IPS-20b (cell line): ENCODE data around the gene COMT.

ENCODE experiments used
- H3K27ac ChIP-seq: one replicate; pipeline ENCODE4 v1.5.1; 2013; ENCODE audit warnings: low read length
- H3K27me3 ChIP-seq: 2 replicates; pipeline ENCODE4 v1.6.1; 2013; ENCODE audit warnings: mild to moderate bottlenecking, low read length, inconsistent platforms; ENCODE audit not compliant: insufficient read depth
- H3K36me3 ChIP-seq: 2 replicates; pipeline ENCODE4 v1.6.1; 2013; ENCODE audit warnings: low read depth, mild to moderate bottlenecking, inconsistent platforms, low read length, moderate library complexity; ENCODE audit not compliant: insufficient read depth
- H3K4me1 ChIP-seq: 2 replicates; pipeline ENCODE4 v1.6.1; 2013; ENCODE audit warnings: mild to moderate bottlenecking, control low read depth, inconsistent platforms, low read length, moderate library complexity; ENCODE audit not compliant: insufficient read depth
- H3K4me3 ChIP-seq: 2 replicates; pipeline ENCODE4 v1.5.1; 2013; ENCODE audit warnings: mild to moderate bottlenecking, low read length, inconsistent platforms
- H3K9ac ChIP-seq: 2 replicates; pipeline ENCODE4 v1.6.1; 2013; ENCODE audit warnings: low read depth, mild to moderate bottlenecking, inconsistent platforms, low read length, moderate library complexity
- H3K9me3 ChIP-seq: 2 replicates; pipeline ENCODE4 v1.6.1; 2013; ENCODE audit warnings: mild to moderate bottlenecking, low read depth, low read length, inconsistent platforms; ENCODE audit not compliant: insufficient read depth

Gene COMT

DNA sequence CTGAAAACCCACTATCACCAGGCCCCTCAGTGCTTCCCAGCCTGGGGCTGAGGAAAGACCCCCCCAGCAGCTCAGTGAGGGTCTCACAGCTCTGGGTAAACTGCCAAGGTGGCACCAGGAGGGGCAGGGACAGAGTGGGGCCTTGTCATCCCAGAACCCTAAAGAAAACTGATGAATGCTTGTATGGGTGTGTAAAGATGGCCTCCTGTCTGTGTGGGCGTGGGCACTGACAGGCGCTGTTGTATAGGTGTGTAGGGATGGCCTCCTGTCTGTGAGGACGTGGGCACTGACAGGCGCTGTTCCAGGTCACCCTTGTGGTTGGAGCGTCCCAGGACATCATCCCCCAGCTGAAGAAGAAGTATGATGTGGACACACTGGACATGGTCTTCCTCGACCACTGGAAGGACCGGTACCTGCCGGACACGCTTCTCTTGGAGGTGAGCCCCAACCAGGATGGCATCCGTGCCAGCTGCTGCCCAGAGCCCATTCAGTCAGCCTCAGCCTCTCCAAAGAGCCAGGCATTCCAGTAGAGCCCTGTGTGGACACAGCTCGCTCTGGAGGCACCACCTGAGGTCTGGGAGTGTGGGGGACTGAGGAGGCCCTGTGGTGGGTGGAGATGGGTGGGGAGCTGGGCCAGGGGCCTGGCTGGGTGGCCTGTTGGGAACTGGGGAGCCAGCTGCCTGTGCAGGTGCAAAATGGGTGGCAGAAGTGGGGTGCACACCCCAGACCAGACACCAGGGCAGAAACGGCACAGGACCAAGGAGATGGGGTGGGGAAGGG is 22.5 kb downstream of the COMT start:
- Histone ChIP-seq H3K36me3 (peaks cover under 1% of the 10 kb centered on the region), H3K27ac (no peak overlapping the region), H3K4me1 (peaks cover 11% of the 10 kb centered on the region; the same call in 1 of the 2 replicates), H3K9ac (no peak overlapping the region), H3K27me3 (no peaks in the 10 kb centered on the region), H3K9me3 (no peaks in the 10 kb centered on the region), H3K4me3 (no peak overlapping the region)

DNA sequence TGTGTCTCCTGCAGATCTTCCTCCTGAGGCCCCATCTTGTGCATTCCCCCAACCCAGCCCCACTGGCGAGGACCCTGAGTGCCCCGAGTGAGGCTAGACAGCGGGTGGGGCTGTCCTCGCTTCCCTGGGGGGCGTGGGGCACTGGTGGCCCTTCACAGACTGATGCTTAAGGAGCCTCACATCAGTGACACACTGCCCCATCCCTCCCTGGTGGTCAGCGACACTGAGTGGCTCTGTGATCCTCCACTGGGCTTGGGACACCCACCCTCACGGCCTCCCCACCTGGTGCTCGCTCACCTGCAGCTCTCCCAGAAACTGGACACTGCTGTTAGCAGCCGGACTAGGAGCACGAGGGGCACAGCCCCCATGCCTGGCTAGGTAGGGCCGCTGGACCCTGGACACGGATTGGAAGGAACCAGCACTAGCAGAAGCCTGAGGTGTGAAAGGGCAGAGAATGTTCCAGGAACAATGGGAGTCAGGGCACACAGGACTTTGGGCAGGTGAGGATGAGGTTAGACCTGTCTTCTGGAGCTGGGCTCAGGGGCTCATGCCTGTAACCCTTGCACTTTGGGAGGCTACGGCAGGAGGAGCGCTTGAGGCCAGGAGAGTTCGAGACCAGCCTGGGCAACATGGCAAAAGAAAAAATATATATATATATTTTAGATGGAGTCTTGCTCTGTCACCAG is 23.3 kb downstream of the COMT start:
- H3K9ac ChIP-seq, result no peak overlapping the region
- no peaks in the 10 kb centered on the region for H3K9me3 ChIP-seq
- no peak overlapping the region for H3K4me3 ChIP-seq
- H3K4me1 ChIP-seq, result peaks cover 10% of the 10 kb centered on the region; the same call in 1 of the 2 replicates
- no peaks in the 10 kb centered on the region for H3K27me3 ChIP-seq
- no peak overlapping the region for H3K27ac ChIP-seq
- peaks cover 8% of the 10 kb centered on the region for H3K36me3 ChIP-seq

DNA sequence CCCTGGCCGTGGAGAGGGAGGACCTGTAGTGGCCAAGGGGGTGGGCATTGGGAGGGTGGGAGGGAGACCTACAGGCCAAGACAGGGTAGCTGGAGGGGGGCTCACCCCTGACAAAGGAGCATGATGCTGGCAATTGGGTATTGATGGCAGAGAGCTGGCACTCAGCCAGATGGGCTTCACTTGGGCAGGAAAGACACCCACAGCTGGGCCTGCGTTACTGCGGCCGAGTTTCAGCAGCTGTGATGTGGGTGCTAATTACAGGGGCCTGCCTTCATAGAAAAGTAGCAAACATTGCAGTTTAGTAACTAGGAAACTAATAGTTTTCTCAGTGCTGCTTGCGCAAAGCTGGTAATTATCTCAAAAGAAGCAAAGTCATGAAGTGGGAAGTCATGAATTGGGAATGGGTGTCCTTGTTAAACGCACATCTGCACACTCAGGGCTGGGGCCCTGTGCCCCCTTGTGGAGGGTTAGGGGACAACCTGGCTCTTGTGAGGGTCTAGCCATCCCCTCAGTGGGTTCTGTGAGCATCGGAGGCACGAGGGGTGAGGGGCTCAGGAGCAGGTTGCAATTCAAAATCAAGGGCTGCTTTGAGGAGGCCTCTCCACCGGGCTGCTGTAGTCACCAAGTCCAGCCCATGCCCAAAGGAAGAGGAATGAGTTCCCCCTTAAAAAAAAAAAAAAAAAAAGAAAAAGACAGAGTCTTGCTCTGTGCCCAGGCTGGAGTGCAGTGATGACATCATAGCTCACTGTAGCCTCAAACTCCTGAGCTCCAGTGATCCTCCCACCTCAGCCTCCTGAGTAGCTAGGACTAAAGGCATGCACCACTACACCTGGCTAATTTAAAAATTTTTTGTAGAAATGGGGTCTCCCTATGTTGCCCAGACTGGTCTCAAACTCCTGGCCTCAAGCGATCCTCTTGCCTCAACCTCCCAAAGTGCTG is 24.5 kb downstream of the COMT start:
- Histone ChIP-seq H3K4me1 (peaks cover 6% of the 10 kb centered on the region; the same call in 1 of the 2 replicates), H3K36me3 (peaks cover 17% of the 10 kb centered on the region), H3K4me3 (no peak overlapping the region), H3K27me3 (no peaks in the 10 kb centered on the region), H3K27ac (no peak overlapping the region), H3K9ac (no peak overlapping the region), H3K9me3 (no peaks in the 10 kb centered on the region)

DNA sequence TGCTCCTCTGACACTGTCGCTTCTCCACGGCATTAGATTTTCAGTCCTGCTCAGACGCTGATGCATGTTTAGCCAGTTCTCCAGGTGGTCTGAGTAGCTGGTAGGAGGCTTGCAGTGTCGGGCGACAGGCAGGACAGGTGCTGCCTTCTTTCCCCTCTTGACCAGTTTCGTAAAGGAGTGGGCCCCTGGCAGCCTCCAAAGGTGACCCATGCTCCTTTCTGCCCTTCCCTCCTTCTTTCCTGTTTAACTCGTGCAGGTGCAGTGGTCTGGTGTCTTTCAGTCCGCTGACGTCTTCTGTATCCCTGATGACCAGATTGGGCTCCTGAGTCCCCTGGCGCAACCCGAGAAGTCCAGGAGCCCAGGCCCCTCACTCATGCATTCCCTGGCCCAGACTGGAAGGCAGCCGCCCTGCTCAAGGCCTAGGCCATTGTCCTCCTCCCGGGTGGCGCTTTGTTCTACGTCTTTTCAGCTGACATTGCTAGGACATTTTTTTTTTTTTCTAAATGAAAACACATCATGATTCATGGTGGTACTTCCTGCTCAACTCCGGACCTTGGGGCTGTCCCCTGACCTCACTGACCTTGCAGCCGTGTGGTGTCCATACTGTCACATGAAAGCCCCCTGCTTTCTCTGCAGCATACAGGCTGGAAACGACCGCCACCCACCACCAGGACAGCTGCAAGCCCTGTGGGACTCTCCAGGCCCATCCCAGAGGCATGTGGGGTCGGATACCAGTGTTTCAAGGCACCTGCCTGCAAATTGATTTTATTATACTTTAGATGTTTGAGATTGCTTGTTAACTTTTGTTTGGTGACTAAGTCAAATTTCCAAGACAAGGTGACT is 25.6 kb downstream of the COMT start:
- H3K4me3 ChIP-seq, result no peak overlapping the region
- no peak overlapping the region for H3K27ac ChIP-seq
- H3K36me3 ChIP-seq, result peaks cover 26% of the 10 kb centered on the region
- no peak overlapping the region for H3K9ac ChIP-seq
- no peaks in the 10 kb centered on the region for H3K27me3 ChIP-seq
- peaks cover 6% of the 10 kb centered on the region; the same call in 1 of the 2 replicates for H3K4me1 ChIP-seq
- H3K9me3 ChIP-seq, result no peaks in the 10 kb centered on the region

DNA sequence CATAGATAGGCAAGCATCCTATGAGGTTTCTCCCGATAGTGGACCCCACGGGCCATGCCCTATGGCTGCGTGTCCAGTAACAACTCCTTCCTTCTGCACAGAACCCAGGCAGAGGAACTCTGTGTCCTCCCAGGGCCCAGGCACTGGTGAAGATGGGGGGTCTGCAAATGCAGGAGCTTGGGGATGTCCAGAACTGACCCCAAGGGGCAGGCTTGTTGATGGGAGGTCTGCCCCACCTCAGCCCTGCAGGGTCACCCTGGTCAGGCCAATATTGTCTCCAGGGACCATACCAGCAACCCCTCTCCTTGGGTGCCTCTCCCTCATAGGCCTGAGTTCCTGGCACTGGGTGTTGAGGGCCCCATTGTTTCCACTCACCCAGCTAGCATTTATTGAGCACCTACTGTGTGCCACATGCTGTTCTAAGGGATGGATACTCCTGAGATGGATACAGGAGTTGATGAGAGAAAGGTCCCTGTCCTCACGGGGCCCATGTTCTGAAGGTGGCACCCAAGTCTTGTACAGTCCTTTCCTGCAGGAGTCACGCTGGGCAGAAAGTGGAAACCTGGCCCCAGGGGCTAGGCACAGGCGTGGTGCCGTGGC is 26.4 kb downstream of the COMT start:
- Histone ChIP-seq H3K36me3 (peaks cover 33% of the 10 kb centered on the region), H3K4me1 (0 out of 2 replicates have a peak, but pooled peaks cover 3% of the 10 kb centered on the region), H3K9ac (no peak overlapping the region), H3K27ac (no peak overlapping the region), H3K9me3 (no peaks in the 10 kb centered on the region), H3K4me3 (no peak overlapping the region), H3K27me3 (no peaks in the 10 kb centered on the region)

DNA sequence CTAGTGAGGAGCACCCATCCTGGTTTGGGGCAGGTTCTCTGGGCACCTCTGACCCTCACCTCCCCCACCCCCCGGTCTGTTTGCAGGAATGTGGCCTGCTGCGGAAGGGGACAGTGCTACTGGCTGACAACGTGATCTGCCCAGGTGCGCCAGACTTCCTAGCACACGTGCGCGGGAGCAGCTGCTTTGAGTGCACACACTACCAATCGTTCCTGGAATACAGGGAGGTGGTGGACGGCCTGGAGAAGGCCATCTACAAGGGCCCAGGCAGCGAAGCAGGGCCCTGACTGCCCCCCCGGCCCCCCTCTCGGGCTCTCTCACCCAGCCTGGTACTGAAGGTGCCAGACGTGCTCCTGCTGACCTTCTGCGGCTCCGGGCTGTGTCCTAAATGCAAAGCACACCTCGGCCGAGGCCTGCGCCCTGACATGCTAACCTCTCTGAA is 26.9 kb downstream of the COMT start:
- Histone ChIP-seq H3K9ac (no peak overlapping the region), H3K27ac (no peak overlapping the region), H3K4me1 (0 out of 2 replicates have a peak, but pooled peaks cover 2% of the 10 kb centered on the region), H3K4me3 (no peak overlapping the region), H3K9me3 (no peaks in the 10 kb centered on the region), H3K36me3 (peaks cover 37% of the 10 kb centered on the region), H3K27me3 (no peaks in the 10 kb centered on the region)

DNA sequence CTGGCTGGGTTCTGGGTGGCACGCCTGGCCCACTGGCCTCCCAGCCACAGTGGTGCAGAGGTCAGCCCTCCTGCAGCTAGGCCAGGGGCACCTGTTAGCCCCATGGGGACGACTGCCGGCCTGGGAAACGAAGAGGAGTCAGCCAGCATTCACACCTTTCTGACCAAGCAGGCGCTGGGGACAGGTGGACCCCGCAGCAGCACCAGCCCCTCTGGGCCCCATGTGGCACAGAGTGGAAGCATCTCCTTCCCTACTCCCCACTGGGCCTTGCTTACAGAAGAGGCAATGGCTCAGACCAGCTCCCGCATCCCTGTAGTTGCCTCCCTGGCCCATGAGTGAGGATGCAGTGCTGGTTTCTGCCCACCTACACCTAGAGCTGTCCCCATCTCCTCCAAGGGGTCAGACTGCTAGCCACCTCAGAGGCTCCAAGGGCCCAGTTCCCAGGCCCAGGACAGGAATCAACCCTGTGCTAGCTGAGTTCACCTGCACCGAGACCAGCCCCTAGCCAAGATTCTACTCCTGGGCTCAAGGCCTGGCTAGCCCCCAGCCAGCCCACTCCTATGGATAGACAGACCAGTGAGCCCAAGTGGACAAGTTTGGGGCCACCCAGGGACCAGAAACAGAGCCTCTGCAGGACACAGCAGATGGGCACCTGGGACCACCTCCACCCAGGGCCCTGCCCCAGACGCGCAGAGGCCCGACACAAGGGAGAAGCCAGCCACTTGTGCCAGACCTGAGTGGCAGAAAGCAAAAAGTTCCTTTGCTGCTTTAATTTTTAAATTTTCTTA is 27.8 kb downstream of the COMT start:
- no peaks in the 10 kb centered on the region for H3K27me3 ChIP-seq
- H3K4me3 ChIP-seq, result no peak overlapping the region
- H3K9ac ChIP-seq, result no peak overlapping the region
- H3K36me3 ChIP-seq, result peaks cover 45% of the 10 kb centered on the region
- no peak overlapping the region for H3K27ac ChIP-seq
- no peaks in the 10 kb centered on the region for H3K9me3 ChIP-seq
- H3K4me1 ChIP-seq, result no peaks in the 10 kb centered on the region

DNA sequence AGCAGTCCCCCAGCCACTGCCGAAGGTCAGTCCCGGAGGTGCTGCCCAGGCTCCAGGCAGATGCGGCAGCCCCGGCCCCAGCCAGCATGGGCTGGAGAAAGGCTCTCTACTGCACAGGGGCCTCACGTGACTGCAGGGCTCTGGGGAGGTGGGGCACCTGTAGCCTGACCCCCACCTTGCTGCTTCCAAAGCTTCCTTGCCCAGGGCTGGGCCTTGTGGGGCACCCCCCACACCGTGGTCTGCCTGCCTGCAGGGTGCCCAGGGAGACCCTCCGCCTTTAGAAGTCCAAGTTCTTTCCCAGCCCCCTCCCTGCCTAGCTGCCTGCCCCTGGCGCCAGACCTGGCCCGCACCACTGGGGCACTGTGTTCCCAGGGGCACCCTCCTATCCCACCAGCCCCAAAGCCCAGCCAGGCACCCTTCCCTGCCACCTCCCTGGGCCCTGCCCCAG is 28.5 kb downstream of the COMT start:
- H3K9me3 ChIP-seq, result no peaks in the 10 kb centered on the region
- H3K9ac ChIP-seq, result no peak overlapping the region
- peaks cover 45% of the 10 kb centered on the region for H3K36me3 ChIP-seq
- no peak overlapping the region for H3K27ac ChIP-seq
- no peak overlapping the region for H3K4me3 ChIP-seq
- no peaks in the 10 kb centered on the region for H3K27me3 ChIP-seq
- peaks cover 5% of the 10 kb centered on the region for H3K4me1 ChIP-seq

DNA sequence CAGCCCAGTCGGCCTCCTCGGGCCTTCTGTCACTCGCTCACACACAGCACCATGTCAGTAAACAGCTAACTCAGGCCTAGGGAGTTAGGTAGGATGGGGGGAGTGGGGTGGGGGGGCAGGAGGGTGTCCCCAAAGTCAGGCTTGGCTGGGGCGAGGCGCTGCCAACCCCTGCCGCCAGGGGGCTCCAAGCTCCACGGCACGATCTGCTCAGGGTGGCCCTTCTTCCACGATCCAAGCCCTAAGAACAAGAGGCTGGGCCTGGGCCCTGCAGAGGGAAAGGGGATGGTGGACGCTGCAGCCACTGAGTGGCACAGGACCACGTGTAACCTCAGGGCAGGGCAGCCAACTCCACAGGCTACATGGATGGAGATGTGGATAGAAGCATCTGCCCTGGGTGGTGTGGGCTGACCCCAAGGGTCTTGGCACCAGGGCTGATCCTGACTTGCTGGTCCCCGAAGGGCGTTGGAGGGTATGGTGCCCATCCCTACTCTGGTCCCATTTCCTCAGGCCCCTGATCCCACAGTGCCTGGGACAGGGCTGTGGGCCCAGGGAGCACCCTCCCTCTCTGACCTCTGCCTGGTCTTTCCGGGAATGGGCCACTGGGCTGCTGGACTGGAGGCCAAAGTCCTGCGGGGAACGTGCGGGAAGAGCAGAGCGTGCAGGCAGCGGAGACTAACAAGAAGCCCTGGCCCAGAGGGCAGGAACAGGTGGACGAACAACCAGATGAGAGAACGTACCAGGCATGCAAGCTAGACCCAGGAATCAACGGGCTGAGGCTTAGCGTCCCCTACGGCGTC is 29.1 kb downstream of the COMT start:
- Histone ChIP-seq H3K9me3 (no peaks in the 10 kb centered on the region), H3K27ac (no peak overlapping the region), H3K9ac (no peak overlapping the region), H3K36me3 (peaks cover 45% of the 10 kb centered on the region), H3K4me1 (peaks cover 11% of the 10 kb centered on the region), H3K4me3 (no peak overlapping the region), H3K27me3 (no peaks in the 10 kb centered on the region)
